GM21447 (cell line): ENCODE measurements around the gene HOOK2.

Experiments used
- ATAC-seq: cut with Tn5 transposase; IDR thresholded peaks from one replicate; pipeline ENCODE4 v1.9.1; 2021; ENCODE audit not compliant: unreplicated experiment

The HOOK2 gene

DNA sequence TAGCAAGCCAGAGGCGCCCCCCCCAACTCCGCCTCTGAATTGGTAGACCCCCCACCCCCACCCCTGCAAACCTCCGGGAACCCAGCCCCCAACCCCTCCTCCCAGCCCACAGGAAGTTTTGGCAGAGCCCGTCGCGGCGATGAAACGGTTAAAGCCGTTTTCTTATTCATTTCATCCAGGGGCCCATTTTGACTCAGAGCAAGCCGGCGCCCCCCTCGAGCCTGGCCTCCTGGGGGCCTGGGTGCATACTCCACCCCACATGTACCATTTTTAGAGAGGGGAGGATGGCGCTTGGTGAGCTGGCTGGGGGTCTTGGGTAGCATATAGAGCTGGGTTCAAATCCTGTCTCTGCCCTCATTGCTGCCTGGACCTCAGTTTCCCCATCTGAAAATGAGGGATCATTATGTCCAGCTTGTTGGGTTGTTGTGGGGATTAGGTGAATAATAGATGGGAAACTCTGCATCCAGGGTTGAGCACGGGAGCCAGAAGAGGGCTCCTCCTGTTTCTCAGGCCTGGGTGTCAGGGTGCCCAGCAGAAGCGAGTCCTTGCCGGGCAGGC, 8.0 kb upstream of the HOOK2 start:
- ATAC-seq: no peak

GRCh38 chr19:12782424-12783290, 7.3 kb upstream of the HOOK2 start:
- no peak for ATAC-seq

DNA sequence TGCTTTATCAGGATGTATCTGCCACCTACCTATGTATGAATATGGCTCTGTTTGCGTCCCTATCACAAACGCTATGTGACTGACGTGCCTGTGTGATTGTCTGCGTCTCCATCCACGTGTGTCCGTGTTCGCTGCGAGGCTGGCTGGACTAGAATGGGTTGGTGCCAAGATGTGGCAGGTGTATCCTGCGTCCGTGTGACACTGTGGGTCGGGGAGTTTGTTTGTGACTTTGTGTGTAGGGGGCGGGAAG, 6.7 kb upstream of the HOOK2 start:
- no peak for ATAC-seq

- no peak for ATAC-seq
These were observed 4.0 kb upstream of the HOOK2 start for GRCh38 chr19:12779162-12779993.

GRCh38 chr19:12778905-12779161, 3.5 kb upstream of the HOOK2 start:
- ATAC-seq: no peak

- no peak for ATAC-seq
These were observed 2.9 kb upstream of the HOOK2 start for GRCh38 chr19:12778017-12778904.

DNA sequence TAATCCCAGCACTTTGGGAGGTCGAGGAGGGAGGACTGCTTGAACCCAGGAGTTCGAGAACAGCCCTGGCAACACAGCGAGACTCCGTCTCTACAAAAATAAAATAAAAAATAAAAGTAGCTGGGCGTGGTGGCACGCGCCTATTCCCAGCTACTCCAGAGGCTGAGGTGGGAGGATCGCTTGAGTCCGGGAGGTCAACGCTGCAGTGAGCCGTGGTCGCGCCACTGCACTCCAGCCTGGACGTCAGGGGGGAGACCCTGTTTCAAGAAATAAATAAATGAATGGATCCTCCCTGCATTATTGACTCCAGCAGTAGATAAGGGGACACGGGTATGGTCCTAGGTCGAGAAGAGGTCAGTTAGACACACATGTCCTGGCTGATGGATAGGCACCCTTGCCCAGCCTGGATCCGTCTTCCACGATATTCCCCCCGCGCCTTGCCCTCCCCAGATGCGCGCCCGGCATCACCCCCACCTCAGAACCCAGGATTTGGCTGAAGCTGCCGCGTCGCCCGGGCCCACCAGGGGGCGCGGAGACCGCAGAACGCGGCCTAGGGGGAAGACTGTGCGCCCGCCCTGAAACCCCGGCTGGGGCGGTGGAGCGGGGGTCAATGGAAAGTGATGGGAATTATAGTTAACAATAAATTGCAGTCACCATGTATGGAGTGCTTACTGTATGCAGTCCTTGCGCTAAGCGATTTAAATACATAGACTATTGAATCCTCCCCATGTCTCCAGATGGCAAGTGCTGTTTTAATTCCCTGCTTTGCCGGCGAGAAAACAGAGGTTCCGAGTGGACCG, 2.1 kb upstream of the HOOK2 start:
- ATAC-seq: no peak

DNA sequence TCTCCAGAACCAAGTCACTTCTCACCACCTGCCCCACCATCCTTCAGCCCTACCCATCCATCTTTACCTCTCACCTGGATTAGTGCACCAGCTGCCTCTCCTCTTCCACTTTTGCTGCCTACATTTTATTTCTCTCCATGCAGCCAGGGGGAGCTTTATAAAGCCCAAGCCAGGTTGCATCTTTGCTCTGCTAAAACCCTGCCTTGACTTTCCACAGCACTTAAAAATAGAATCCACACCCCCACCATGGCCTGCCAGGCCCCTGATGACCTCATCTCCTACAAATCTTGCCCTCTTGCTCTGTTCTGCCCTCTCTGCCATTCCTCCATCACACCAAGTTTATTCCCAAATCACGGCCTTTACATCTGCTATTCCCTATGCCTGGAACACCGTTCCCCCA, 1.8 kb downstream of the HOOK2 start:
- ATAC-seq: no peak

DNA sequence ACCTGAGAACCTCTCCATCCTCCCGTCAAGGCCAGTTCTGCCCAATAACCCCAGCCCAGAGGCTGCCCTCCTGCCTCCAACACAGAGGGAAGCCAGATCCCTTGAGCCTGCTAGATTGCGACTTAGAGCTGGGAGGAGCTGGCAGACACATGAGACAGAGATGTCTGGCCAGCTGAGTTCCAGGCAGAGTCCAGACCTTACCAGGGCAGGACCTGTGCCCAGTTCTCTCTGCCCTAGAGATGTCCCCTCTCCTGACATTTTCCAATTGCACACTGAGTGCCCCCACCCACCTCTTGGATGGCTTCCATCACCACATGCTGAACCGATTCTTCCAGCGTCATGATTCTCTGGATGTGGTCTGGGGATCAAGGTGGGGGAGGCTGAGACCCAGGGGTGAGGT, 3.0 kb downstream of the HOOK2 start:
- ATAC-seq: no peak

GRCh38 chr19:12770922-12771321, 4.4 kb downstream of the HOOK2 start:
- ATAC-seq: no peak

- no peak for ATAC-seq
These were observed 5.7 kb downstream of the HOOK2 start for GRCh38 chr19:12769689-12770088.

DNA sequence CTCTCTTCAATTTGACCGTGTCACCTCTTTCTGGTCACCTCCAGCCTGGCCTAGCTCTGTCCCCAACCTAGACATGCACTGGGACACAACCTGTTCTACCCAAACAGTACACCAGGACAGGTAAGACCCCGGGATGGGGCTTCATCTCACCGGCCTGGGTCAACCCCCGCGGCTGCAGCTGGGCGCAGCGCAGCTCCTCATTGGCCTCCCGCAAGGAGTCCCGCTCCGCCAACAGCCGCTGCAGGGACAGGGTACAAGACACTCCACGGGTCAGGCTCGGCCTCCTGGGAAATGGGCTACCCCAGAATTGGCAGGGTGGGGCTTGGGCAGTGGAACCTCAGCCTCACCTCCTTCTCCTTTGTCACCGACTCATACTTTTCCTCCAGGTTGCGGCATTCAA, 7.7 kb downstream of the HOOK2 start:
- ATAC-seq: no peak

DNA sequence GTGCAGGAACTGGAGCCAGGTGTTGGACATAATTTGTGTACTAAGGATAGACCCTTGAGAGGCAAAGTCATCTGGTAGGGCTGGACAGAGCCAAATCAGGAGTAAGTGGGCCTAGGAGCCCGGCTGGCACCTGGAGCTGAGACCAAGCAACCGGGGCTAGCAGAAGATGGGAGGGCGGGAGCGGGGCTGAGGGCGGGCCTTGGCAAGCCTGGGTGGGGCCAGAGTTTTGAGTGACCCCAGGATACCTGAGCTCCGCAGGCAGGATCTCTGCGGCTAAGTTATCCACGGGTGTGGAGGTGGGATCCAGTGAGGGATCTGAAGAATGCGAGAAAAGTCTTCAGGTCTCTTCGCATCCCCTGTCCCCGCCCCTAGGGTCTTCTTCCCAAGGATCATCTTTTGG, 8.2 kb downstream of the HOOK2 start:
- ATAC-seq: no peak

DNA sequence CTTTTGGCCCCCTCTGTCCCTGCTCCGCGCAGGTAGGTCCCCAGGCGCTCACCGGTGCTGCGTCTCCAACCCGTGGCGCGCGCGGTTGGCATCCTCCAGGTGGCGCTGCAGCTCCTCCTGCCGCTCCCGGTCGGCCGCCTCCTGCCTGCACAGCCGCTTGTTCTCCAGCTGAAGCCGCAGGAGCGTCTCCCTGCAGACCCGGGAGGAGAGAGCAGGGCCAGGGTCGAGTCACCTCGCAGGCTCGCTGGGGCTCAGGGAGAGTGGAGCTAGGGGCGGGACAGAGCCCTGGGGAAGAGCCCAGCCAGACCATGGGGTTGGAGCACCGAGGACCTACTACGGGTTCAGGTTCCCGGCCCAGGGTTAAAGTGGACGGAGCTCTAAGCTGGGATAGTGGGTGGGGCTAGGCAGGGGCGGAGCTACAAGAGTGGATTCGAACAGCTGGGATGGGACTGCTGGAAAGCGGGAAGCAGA, 9.3 kb downstream of the HOOK2 start:
- no peak for ATAC-seq

DNA sequence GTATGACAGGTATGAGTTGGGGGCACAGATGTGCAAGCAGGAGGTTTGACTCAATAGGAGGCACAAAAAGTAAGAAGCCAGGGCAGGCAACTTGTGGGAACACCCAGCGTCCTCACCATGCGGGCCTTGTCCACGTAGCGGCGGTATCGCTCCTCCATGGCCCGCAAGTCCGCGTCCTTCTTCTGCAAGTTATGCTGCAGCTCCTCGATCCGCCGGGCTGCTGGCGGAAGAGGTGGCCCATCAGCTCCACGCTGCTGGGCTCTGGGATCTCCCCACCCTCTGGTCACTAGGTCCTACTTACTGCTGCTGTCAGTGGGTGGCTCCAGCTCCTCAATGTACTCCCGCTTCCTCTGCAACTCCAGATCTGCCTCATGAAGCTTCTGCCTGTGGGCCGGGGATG, 10.7 kb downstream of the HOOK2 start:
- no peak for ATAC-seq

DNA sequence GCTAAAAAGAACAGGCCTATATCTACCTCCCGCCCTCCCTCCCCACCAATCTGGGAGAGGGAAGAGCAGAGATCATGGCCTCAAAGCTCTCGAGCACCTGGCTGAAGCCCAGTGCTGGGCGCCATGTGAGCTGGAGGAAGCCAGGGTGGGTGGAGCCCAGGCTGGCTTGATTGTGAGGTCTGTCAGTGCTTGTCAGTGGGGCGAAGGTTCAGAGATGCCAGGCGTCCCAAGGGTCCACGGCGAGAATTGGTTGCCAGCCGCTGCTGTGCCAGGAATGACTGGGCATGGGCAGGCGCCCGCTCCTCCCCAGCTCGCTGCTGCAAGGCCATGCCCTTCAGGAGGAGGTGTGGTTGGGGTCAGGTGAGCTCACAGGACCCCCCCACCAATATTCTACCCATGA, 12.3 kb downstream of the HOOK2 start:
- no peak for ATAC-seq

GRCh38 chr19:12759686-12760085, 15.7 kb downstream of the HOOK2 start:
- ATAC-seq: no peak

GRCh38 chr19:12757544-12758274, 17.6 kb downstream of the HOOK2 start:
- no peak for ATAC-seq

DNA sequence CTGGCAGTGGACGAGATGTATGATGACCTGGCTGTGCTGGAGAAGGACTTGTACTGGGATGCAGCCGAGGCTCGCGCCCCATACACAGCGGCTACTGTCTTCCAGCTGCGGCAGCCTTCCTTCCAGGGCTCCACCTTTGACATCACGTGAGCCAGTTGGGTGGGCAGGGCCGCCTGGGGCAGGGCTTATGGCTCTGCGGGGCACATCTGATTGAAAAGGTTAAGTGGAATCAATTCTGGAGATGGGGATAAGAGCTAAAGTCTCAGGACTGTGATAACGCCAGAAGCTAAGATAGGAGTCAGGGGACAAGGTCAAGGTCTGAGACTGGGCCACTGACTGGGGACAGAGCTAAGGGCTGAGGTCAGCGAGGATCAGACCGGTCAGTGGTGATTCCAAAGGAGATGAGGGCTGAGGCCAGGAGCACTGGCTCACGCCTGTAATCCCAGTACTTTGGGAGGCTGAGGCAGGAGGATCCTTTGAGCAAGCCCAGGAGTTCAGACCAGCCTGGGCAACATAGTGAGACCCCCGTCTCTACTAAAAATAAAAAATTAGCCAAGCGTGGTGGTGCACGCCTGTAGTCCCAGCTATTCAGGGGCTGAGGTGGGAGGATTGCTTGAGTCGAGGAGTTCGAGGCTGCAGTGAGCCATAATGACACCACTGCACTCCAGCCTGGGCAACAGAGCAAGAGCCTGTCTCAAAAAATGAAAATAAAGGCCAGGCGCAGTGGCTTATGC, 19.0 kb downstream of the HOOK2 start:
- no peak for ATAC-seq
